WTC11 (cell line): Measurements from ENCODE around the gene TOX2.

Experiments used
- ESRRA ChIP-seq: sonication (generic); formaldehyde crosslinking; IDR thresholded peaks from 2 replicates; pipeline ENCODE4 v1.8.1; 2022; ENCODE audit warnings: mild to moderate bottlenecking, missing genetic modification reagents, borderline replicate concordance
- RORB ChIP-seq: fragments of 250-450 bp; sonication (Bioruptor Pico); IDR thresholded peaks from 2 replicates; pipeline ENCODE4 v1.9.0; 2021; ENCODE audit warnings: mild to moderate bottlenecking
- SP1 ChIP-seq: sonication (generic); formaldehyde crosslinking; conservative IDR thresholded peaks from 2 replicates; pipeline ENCODE4 v1.8.1; 2022; ENCODE audit warnings: missing genetic modification reagents
- TF ChIP-seq, protein P1 (sequence below): fragments of 200-600 bp; IDR thresholded peaks from 2 replicates; pipeline ENCODE4 v1.8.0; 2022; ENCODE audit warnings: antibody characterized with exemption
- TF ChIP-seq, protein P2 (sequence below): sonication (generic); formaldehyde crosslinking; IDR thresholded peaks from 2 replicates; pipeline ENCODE4 v1.8.0; 2022; ENCODE audit warnings: mild to moderate bottlenecking, missing genetic modification reagents
- TF ChIP-seq, protein P3 (sequence below): sonication (generic); formaldehyde crosslinking; IDR thresholded peaks from 2 replicates; pipeline ENCODE4 v1.8.0; 2022; ENCODE audit warnings: mild to moderate bottlenecking, missing genetic modification reagents
- TF ChIP-seq, protein P4 (sequence below): sonication (generic); formaldehyde crosslinking; conservative IDR thresholded peaks from 2 replicates; pipeline ENCODE4 v1.8.1; 2022; ENCODE audit warnings: mild to moderate bottlenecking, missing genetic modification reagents
- TF ChIP-seq, protein P5 (sequence below): sonication (generic); formaldehyde crosslinking; IDR thresholded peaks from 2 replicates; pipeline ENCODE4 v1.8.0; 2023; ENCODE audit warnings: missing genetic modification reagents

DNA sequence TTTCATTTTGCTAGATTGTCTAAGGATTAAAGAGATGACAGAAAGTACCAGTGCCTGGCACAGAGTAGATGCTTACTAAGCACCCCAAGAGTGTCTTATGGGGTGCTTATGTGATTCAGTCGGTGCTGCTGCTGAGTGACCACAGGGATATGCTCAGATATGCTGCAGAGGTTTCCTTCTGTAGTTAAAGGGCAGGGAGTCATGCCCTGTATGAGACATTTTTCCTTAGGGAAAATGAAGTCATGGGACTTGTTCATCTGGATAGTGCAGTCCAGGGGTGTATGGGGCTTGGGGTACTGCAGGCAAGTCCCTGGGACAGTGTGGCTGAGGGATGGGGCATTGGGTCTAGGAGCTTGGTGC, 25.1 kb downstream of the TOX2 start:
- TF ChIP-seq, protein P1, sequence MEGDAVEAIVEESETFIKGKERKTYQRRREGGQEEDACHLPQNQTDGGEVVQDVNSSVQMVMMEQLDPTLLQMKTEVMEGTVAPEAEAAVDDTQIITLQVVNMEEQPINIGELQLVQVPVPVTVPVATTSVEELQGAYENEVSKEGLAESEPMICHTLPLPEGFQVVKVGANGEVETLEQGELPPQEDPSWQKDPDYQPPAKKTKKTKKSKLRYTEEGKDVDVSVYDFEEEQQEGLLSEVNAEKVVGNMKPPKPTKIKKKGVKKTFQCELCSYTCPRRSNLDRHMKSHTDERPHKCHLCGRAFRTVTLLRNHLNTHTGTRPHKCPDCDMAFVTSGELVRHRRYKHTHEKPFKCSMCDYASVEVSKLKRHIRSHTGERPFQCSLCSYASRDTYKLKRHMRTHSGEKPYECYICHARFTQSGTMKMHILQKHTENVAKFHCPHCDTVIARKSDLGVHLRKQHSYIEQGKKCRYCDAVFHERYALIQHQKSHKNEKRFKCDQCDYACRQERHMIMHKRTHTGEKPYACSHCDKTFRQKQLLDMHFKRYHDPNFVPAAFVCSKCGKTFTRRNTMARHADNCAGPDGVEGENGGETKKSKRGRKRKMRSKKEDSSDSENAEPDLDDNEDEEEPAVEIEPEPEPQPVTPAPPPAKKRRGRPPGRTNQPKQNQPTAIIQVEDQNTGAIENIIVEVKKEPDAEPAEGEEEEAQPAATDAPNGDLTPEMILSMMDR: no peak
- TF ChIP-seq SP1 (CRISPR knock-in tag) (no peak), RORB (CRISPR knock-in tag) (no peak), ESRRA (CRISPR knock-in tag) (no peak)
- TF ChIP-seq, protein P2, sequence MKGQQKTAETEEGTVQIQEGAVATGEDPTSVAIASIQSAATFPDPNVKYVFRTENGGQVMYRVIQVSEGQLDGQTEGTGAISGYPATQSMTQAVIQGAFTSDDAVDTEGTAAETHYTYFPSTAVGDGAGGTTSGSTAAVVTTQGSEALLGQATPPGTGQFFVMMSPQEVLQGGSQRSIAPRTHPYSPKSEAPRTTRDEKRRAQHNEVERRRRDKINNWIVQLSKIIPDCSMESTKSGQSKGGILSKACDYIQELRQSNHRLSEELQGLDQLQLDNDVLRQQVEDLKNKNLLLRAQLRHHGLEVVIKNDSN (CRISPR knock-in tag): no peak
- TF ChIP-seq, protein P3, sequence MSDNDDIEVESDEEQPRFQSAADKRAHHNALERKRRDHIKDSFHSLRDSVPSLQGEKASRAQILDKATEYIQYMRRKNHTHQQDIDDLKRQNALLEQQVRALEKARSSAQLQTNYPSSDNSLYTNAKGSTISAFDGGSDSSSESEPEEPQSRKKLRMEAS (CRISPR knock-in tag): no peak
- TF ChIP-seq, protein P4, sequence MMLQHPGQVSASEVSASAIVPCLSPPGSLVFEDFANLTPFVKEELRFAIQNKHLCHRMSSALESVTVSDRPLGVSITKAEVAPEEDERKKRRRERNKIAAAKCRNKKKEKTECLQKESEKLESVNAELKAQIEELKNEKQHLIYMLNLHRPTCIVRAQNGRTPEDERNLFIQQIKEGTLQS (CRISPR knock-in tag): no peak
- TF ChIP-seq, protein P5, sequence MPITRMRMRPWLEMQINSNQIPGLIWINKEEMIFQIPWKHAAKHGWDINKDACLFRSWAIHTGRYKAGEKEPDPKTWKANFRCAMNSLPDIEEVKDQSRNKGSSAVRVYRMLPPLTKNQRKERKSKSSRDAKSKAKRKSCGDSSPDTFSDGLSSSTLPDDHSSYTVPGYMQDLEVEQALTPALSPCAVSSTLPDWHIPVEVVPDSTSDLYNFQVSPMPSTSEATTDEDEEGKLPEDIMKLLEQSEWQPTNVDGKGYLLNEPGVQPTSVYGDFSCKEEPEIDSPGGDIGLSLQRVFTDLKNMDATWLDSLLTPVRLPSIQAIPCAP (CRISPR knock-in tag): no peak
